Mucosa of stomach (tissue), 1 donor: ENCODE measurements around the gene CTAG1A.
"Not testable (repeated sequence)": the region's sequence is repeated elsewhere in the genome, so short reads cannot be mapped to it uniquely, and the experiment has no call there.

Experiments used
- H3K27me3 ChIP-seq: one replicate; pipeline ENCODE4 v1.7.0; 2013; ENCODE audit warnings: mild to moderate bottlenecking, low read length; ENCODE audit not compliant: control insufficient read depth, insufficient read depth
- H3K36me3 ChIP-seq: one replicate; pipeline ENCODE4 v1.7.0; 2013; ENCODE audit warnings: low read length; ENCODE audit not compliant: control insufficient read depth, insufficient read depth
- H3K4me1 ChIP-seq: one replicate; pipeline ENCODE4 v1.7.0; 2013; ENCODE audit warnings: mild to moderate bottlenecking, low read length; ENCODE audit not compliant: control insufficient read depth, insufficient read depth
- H3K4me3 ChIP-seq: one replicate; pipeline ENCODE4 v1.7.0; 2013; ENCODE audit warnings: low read length
- H3K9ac ChIP-seq: one replicate; pipeline ENCODE4 v1.7.0; 2013; ENCODE audit warnings: mild to moderate bottlenecking, low read length, moderate library complexity
- H3K9me3 ChIP-seq: one replicate; pipeline ENCODE4 v1.7.0; 2013; ENCODE audit warnings: mild to moderate bottlenecking, low read length, moderate library complexity; ENCODE audit not compliant: control insufficient read depth
- donor health status: Pancreatic carcinoma.

CTAG1A gene

GRCh38 chrX:154590415-154590814, 5.5 kb downstream of the CTAG1A start:
- H3K9ac ChIP-seq, H3K36me3 ChIP-seq, H3K4me1 ChIP-seq, H3K27me3 ChIP-seq, H3K4me3 ChIP-seq, H3K9me3 ChIP-seq: not testable (repeated sequence)

- no peaks in the 10 kb centered on the region for H3K36me3 ChIP-seq
- no peak overlapping the region for H3K4me3 ChIP-seq
- H3K9me3 ChIP-seq: no peaks in the 10 kb centered on the region
- H3K9ac ChIP-seq: no peak overlapping the region
- H3K27me3 ChIP-seq: no peaks in the 10 kb centered on the region
- no peaks in the 10 kb centered on the region for H3K4me1 ChIP-seq
These were observed 7.6 kb downstream of the CTAG1A start for GRCh38 chrX:154592505-154592904.

DNA sequence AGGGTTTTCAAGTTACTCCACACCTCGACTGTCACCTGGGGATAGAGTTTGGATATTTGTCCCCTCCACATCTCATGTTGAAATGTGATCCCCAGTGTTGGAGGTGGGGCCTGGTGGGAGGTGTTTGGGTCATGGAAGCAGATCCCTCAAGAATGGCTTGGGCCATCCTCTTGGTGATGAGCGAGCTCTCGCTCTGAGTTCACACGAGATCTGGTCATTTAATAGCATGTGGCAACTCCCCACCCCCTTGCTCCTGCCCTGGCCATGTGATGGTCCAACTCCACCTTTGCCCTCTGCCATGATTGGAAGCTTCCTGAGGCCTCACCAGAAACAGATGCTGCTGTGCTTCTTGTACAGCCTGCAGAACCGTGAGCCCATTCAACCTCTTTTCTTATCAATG, 8.3 kb downstream of the CTAG1A start:
- H3K9me3 ChIP-seq: no peaks in the 10 kb centered on the region
- no peak overlapping the region for H3K4me3 ChIP-seq
- no peak overlapping the region for H3K9ac ChIP-seq
- H3K27me3 ChIP-seq: no peaks in the 10 kb centered on the region
- H3K4me1 ChIP-seq: no peaks in the 10 kb centered on the region
- no peaks in the 10 kb centered on the region for H3K36me3 ChIP-seq

GRCh38 chrX:154594491-154594890, 9.6 kb downstream of the CTAG1A start:
- Histone ChIP-seq H3K4me1 (no peaks in the 10 kb centered on the region), H3K4me3 (no peak overlapping the region), H3K27me3 (no peaks in the 10 kb centered on the region), H3K36me3 (no peaks in the 10 kb centered on the region), H3K9me3 (no peaks in the 10 kb centered on the region), H3K9ac (no peak overlapping the region)

DNA sequence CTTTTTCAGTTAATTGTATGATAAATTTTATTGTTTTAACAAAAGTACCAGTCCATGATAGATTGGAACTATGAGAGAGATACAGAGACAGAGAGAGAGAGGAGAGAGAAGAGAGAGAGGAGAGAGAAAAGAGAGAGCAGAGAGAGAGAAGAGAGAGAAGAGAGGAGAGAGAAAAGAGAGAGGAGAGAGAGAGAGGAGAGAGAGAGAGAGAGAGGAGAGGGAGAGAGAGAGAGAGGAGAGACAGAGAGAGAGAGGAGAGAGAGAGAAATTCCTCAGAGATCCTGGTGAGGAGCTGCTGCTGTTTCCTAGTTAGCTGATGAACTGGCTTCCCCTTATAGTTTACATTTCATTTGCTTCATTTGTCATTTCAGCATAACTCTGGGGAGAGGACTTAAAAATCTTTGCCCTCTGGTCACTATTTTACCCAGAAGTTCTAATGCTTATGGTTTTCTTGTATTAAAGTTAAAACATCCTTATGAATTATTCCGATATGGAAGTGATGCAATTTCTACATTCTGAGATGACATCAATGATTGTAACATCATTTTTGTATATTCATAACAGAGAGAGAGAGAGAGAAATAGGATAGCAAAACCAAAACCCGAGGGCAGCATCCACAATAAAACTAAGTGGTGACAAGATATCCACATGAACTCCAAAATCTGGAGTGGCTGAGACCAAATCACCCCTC, 10.8 kb downstream of the CTAG1A start:
- Histone ChIP-seq H3K4me1 (no peaks in the 10 kb centered on the region), H3K9me3 (no peaks in the 10 kb centered on the region), H3K4me3 (no peak overlapping the region), H3K27me3 (no peaks in the 10 kb centered on the region), H3K36me3 (no peaks in the 10 kb centered on the region), H3K9ac (no peak overlapping the region)

- H3K9me3 ChIP-seq: no peaks in the 10 kb centered on the region
- no peaks in the 10 kb centered on the region for H3K27me3 ChIP-seq
- H3K4me3 ChIP-seq: no peak overlapping the region
- H3K4me1 ChIP-seq: no peaks in the 10 kb centered on the region
- H3K36me3 ChIP-seq: no peaks in the 10 kb centered on the region
- H3K9ac ChIP-seq: no peak overlapping the region
These were observed 11.5 kb downstream of the CTAG1A start for GRCh38 chrX:154596290-154596929.

DNA sequence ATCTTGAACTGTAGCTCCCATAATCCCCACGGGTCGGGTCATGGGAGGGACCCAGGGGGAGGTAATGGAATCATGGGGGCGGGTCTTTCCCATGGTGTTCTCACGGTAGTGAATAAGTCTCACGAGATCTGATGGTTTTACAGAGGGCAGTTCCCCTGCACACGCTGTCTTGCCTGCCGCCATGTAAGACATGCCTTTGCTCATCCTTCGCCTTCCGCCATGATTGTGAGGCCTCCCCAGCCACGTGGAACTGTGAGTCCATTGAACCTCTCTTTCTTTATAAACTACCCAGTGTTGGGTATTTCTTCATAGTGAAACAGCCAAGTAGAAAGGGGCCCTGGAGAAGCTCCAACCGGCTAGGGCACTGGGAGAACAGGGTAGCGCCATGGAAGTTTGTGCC, 12.3 kb downstream of the CTAG1A start:
- no peaks in the 10 kb centered on the region for H3K36me3 ChIP-seq
- H3K9ac ChIP-seq: no peak overlapping the region
- H3K4me1 ChIP-seq: no peaks in the 10 kb centered on the region
- no peaks in the 10 kb centered on the region for H3K9me3 ChIP-seq
- no peaks in the 10 kb centered on the region for H3K27me3 ChIP-seq
- H3K4me3 ChIP-seq: no peak overlapping the region

- no peak overlapping the region for H3K9ac ChIP-seq
- no peaks in the 10 kb centered on the region for H3K4me1 ChIP-seq
- no peaks in the 10 kb centered on the region for H3K9me3 ChIP-seq
- no peaks in the 10 kb centered on the region for H3K36me3 ChIP-seq
- no peak overlapping the region for H3K4me3 ChIP-seq
- no peaks in the 10 kb centered on the region for H3K27me3 ChIP-seq
These were observed 13.7 kb downstream of the CTAG1A start for GRCh38 chrX:154598656-154599055.

GRCh38 chrX:154599531-154599930, 14.6 kb downstream of the CTAG1A start:
- no peak overlapping the region for H3K9ac ChIP-seq
- no peaks in the 10 kb centered on the region for H3K27me3 ChIP-seq
- no peaks in the 10 kb centered on the region for H3K4me1 ChIP-seq

DNA sequence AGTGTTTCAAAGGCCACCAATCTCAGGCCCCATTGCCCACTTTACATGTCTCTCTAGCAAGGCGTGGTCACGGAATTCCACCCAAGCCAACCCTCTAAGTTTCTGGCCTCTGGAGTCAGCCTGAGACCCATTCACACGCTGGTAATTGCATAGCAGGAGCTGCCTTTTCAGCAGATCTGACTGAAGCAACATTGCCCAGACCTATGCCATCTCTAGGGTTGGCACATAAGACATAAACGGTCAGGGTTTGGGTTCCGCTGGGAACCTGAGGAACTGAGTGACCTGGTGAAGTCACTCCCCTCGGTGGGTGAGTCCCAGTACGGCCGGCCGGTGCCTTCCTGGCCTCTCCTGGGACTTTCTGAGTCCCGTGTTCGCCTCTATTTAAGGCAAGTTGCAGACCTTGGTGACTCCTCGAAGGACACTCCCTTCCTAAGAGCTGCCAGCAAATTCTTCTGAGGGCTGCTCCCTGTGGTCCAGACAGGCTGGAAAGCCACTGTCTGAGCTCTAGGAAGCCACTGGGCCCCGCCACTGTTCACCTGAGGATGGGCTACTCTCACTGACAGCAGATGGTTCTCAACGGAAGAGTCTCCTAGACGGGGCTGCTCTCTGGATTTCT, 15.9 kb downstream of the CTAG1A start:
- Histone ChIP-seq H3K9ac (no peak overlapping the region), H3K4me3 (no peak overlapping the region), H3K9me3 (no peaks in the 10 kb centered on the region), H3K36me3 (no peaks in the 10 kb centered on the region), H3K4me1 (no peaks in the 10 kb centered on the region), H3K27me3 (no peaks in the 10 kb centered on the region)

More at GRCh38 chrX:154599531-154599930, 14.6 kb downstream of the CTAG1A start:
- Histone ChIP-seq H3K36me3 (no peaks in the 10 kb centered on the region), H3K4me3 (no peak overlapping the region), H3K9me3 (no peaks in the 10 kb centered on the region)

DNA sequence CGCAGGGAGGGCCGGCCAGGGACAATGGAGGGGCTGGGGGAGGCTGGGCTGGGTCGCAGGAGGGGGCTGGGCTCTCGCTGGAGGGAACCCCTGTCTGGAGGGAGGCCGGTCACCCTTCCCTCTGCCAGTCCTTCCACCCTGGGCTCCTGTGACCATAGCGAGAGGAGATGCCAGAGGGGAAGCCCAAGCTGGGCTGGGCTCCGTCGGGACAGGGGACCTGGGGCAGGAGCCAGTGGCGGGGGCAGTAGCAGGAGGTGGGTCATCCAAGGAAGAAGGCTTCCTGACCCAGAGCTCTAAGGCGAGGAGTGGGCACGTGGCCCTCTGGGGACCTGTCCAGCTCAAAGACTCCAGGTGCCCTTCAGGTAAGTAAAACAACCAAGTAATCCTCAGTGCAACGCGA, 17.3 kb downstream of the CTAG1A start:
- H3K36me3 ChIP-seq: no peaks in the 10 kb centered on the region
- no peak overlapping the region for H3K4me3 ChIP-seq
- no peaks in the 10 kb centered on the region for H3K27me3 ChIP-seq
- H3K4me1 ChIP-seq: no peaks in the 10 kb centered on the region
- no peaks in the 10 kb centered on the region for H3K9me3 ChIP-seq
- H3K9ac ChIP-seq: no peak overlapping the region

- Histone ChIP-seq H3K36me3 (no peaks in the 10 kb centered on the region), H3K4me3 (no peak overlapping the region), H3K4me1 (no peaks in the 10 kb centered on the region), H3K27me3 (no peaks in the 10 kb centered on the region), H3K9ac (no peak overlapping the region), H3K9me3 (no peaks in the 10 kb centered on the region)
These were observed 18.0 kb downstream of the CTAG1A start for GRCh38 chrX:154602766-154603437.
